Measurements from ENCODE around the gene TSPAN31. TPM values are rescaled to one million over a fixed set of nuclear protein-coding genes. Genes with fewer than 3 reads are reported as not detected.
A peak's percentile ranks its signal among the peaks of the same experiment; 100 is the strongest.

Gene TSPAN31
- total and polyA plus RNA-seq, 8 donors: 10.1 to 46.8 (median 19.4) TPM

DNA sequence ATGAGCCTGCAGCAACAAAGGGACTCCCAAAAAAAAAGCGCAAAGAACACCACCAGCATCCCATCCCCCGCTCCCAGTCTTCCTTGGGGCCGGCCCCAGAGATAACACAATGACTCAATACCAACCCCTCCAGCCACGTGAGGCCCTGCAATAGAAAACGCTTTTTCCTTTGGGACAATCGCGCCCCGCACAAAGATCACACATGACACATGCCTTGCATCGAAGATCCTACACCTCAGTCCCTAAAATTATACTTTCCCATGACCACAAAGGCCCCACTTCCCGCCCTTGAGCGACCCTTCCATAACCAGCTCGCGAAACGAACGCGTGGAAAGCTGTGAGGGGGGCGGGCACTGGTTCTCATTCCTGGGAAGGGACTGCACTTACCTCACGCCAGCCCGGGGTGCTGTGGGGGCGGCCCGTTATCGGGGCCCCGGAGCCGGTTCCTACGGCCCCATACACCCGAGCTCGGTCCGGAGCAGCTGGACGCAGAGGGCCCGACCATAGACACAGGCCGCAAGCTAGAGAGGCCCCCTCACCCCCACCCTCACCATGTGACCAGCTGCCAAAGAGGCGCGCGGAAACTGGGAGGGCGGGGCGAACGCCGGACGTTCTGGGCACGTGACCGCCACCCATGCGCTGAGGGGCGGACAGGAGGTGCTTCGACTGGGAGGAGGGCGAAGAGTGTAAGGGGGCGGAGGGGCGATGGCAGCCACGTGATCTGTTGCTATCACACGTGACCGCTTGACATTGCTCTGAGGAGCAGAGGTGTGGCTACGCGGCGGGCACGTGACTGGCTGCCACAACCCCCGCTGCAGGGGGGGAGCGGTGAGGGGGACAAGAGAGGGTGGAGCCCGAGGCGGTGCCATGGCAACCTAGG is 7.2 kb downstream of the TSPAN31 start, which contains the start of gene CDK4:
TSS of gene CDK4 (minus strand) at position 523 of the 880 bp plus-strand sequence. CDS start 593 bp downstream, outside the sequence.
- DNase-seq: peak; percentile 98 to 100
- intact Hi-C loops (cut with DNase I; ENCODE audit: low total_unique reads): no loop called here
- H3K36me3 ChIP-seq: peaks cover 21 to 40% (median 38%) of the 10 kb centered on the region in 4 donors
- peaks cover 27 to 52% (median 47%) of the 10 kb centered on the region in 4 donors for H3K4me1 ChIP-seq
- no peaks in the 10 kb centered on the region for H3K27me3 ChIP-seq
- peak within 1 kb of the TSS; percentile 61 to 81 (median 72) for H3K4me3 ChIP-seq
- TF ChIP-seq POLR2AphosphoS5 (IDR thresholded peaks at IDR 0.05): peak; percentile 81 to 97 (median 94)
- TF ChIP-seq, protein P1, sequence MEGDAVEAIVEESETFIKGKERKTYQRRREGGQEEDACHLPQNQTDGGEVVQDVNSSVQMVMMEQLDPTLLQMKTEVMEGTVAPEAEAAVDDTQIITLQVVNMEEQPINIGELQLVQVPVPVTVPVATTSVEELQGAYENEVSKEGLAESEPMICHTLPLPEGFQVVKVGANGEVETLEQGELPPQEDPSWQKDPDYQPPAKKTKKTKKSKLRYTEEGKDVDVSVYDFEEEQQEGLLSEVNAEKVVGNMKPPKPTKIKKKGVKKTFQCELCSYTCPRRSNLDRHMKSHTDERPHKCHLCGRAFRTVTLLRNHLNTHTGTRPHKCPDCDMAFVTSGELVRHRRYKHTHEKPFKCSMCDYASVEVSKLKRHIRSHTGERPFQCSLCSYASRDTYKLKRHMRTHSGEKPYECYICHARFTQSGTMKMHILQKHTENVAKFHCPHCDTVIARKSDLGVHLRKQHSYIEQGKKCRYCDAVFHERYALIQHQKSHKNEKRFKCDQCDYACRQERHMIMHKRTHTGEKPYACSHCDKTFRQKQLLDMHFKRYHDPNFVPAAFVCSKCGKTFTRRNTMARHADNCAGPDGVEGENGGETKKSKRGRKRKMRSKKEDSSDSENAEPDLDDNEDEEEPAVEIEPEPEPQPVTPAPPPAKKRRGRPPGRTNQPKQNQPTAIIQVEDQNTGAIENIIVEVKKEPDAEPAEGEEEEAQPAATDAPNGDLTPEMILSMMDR (IDR thresholded peaks at IDR 0.05): no peak
- peak in 1 of 4 donors; percentile 62 for TF ChIP-seq POLR2A (IDR thresholded peaks at IDR 0.05)
- H3K27ac ChIP-seq: peak within 1 kb of the TSS; percentile 86 to 91 (median 90)
- no peaks in the 10 kb centered on the region for H3K9me3 ChIP-seq
- WGBS, 5 donors: 0% methylated on average over 50 to 58 of the region's 58 CpGs

DNA sequence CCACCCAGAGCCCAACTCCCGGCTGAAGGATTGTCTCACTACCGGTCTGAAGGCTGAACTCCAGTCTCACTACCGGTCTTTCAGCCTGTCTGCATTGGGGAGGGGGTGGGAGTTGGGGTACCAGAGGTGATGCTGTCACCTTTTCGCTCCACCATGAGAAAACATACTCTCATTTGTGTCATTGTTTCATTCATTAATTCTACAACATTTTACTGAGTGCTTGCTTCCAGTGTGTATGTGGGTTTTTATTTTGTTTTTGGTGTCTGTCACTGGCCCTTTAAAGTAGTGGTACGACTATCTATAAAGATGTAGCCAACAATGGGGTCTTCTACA is 7.8 kb downstream of the TSPAN31 start:
- H3K4me3 ChIP-seq: peak overlapping the region; percentile 61 to 81 (median 72)
- H3K27me3 ChIP-seq: no peaks in the 10 kb centered on the region
- WGBS, 5 donors: 0 to 4% (median 1%) methylated on average over 5 of the region's 5 CpGs
- TF ChIP-seq POLR2AphosphoS5 (IDR thresholded peaks at IDR 0.05): no peak
- no peak for TF ChIP-seq EP300 (IDR thresholded peaks at IDR 0.05)
- no peak for TF ChIP-seq POLR2A (IDR thresholded peaks at IDR 0.05)
- DNase-seq: no peak
- H3K36me3 ChIP-seq: peaks cover 16 to 38% (median 34%) of the 10 kb centered on the region in 4 donors
- intact Hi-C loops (cut with DNase I; ENCODE audit: low total_unique reads): no loop called here
- H3K9me3 ChIP-seq: no peaks in the 10 kb centered on the region
- peak overlapping the region; percentile 74 to 91 (median 89) for H3K27ac ChIP-seq
- peaks cover 27 to 53% (median 47%) of the 10 kb centered on the region in 4 donors for H3K4me1 ChIP-seq

DNA sequence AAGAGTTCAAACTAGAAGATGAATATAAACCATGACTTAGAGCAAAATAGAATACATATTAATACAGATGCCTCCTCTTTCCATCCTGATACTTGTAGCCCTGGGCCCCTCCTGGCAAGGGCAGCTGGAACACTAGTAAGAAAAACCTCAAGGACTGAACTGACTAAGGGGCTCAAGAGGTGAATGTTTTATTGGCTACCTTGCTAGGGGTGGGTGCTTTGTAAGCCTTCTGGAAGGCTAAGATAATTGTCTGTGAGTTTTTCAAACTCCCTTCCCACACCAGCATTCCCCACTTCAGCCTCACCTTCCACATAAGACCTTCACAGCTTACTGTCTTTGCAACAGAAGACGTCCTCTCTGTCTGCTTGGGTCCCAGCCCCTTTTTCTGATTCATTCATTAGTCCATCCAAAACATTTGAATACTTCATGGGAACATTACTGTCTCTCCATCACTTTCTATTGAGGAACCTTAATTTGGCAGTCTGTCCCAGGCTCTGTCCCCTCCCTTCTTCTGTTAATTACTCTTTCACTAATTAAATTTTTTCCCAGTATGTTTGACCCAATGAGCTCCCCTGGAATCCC is 9.0 kb downstream of the TSPAN31 start:
- no peaks in the 10 kb centered on the region for H3K9me3 ChIP-seq
- 18 to 45% (median 41%) methylated on average over 1 of the region's 1 CpG for WGBS, 5 donors
- no peaks in the 10 kb centered on the region for H3K27me3 ChIP-seq
- peaks cover 27 to 53% (median 47%) of the 10 kb centered on the region in 4 donors for H3K4me1 ChIP-seq
- no peak overlapping the region for H3K4me3 ChIP-seq
- TF ChIP-seq EP300 (IDR thresholded peaks at IDR 0.05) (no peak), POLR2A (IDR thresholded peaks at IDR 0.05) (no peak), POLR2AphosphoS5 (IDR thresholded peaks at IDR 0.05) (no peak)
- TF ChIP-seq, protein P1 (IDR thresholded peaks at IDR 0.05): no peak
- DNase-seq: no peak
- peak overlapping the region in 3 of 5 donors; percentile 73 to 83 (median 82) for H3K27ac ChIP-seq
- intact Hi-C loops (cut with DNase I; ENCODE audit: low total_unique reads): no loop called here
- H3K36me3 ChIP-seq: peaks cover 7 to 38% (median 34%) of the 10 kb centered on the region in 4 donors

DNA sequence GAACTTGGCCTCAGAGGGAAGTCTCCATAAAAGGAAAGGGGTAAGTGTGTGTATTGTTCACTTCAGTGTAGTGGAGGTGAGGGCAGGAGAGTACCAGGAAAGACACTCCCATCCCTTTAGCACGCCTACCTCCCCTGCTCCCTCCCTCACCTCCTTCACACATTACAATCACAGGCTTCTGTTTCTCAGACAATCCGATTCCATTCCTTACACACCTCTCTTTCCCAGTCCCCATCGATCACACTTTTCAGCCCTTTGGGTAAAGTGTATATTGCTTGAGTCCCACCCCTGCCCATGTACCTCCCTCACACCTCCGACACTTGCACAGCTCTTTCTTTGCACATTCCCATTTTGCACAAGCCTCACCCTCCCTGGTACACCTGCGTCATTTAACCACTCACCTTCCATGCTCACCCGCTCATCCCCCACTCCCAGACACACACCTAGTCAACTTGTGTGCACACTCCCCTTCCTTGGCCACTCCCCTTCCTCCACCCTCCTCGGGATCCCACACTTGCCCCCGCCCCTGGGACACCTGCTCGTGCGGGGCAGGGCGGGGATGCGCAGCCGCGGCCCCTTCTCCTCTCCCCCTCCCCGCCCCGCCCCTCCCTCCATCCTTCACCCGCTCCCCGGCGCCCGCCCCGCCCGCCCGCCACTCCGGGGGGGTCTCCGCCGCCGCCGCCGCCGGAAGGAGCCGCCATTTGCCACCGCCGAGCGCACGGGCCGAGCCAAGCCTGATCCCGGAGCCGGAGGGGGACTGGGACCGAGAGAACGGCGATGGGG is 9.8 kb downstream of the TSPAN31 start, which contains the start of gene MARCHF9:
TSS of gene MARCHF9 (plus strand) at position 693 of the 783 bp plus-strand sequence. CDS start 426 bp downstream, outside the sequence.
- TF ChIP-seq EP300 (IDR thresholded peaks at IDR 0.05): no peak
- no peak for TF ChIP-seq POLR2A (IDR thresholded peaks at IDR 0.05)
- TF ChIP-seq, protein P1 (IDR thresholded peaks at IDR 0.05): peak in 1 of 7 experiments; percentile 4
- TF ChIP-seq POLR2AphosphoS5 (IDR thresholded peaks at IDR 0.05): peak in 1 of 3 donors; percentile 19
- no peaks in the 10 kb centered on the region for H3K27me3 ChIP-seq
- H3K4me1 ChIP-seq: peaks cover 27 to 53% (median 47%) of the 10 kb centered on the region in 4 donors
- H3K36me3 ChIP-seq: peaks cover 7 to 34% (median 32%) of the 10 kb centered on the region in 4 donors
- 1 to 3% (median 1%) methylated on average over 21 to 39 of the region's 41 CpGs for whole genome bisulfite sequencing, 5 donors
- no peaks in the 10 kb centered on the region for H3K9me3 ChIP-seq
- intact Hi-C loops (cut with DNase I; ENCODE audit: low total_unique reads): no loop called here
- peak within 1 kb of the TSS; percentile 66 to 88 (median 78) for H3K4me3 ChIP-seq
- peak; percentile 72 to 93 for DNase-seq
- H3K27ac ChIP-seq: peak within 1 kb of the TSS; percentile 70 to 83 (median 80)

All from stomach (tissue), 9 donors.